GM19397 (cell line): ENCODE measurements around the gene B9D2.
"Not testable (repeated sequence)": the region's sequence is repeated elsewhere in the genome, so short reads cannot be mapped to it uniquely, and the experiment has no call there.

ENCODE experiments used
- ATAC-seq: cut with Tn5 transposase; IDR thresholded peaks from one replicate; pipeline ENCODE4 v1.9.1; 2021; ENCODE audit warnings: mild to moderate bottlenecking, moderate library complexity; ENCODE audit not compliant: unreplicated experiment

Gene B9D2

DNA sequence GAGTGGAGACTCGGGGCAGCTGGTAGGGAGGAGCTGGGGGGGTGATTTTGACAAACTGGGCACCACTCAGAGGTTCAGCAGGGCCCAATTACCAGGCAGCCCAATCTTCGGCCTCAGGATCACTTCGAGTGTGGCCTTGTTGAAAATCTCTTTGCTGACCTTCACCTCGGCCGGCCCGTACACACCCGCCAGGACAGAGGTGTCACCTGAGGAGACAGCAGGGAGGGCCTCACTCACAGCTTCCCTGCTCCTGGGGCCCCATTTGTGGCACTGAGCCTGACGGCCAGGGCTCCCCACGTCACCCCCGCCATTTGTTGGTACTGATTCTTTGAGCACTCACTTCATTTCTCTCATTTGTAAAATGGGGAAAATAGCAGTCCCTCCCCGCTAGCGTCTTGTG, 28.8 kb upstream of the B9D2 start:
- no peak for ATAC-seq

GRCh38 chr19:41391618-41392017, 27.7 kb upstream of the B9D2 start:
- ATAC-seq, result no peak

GRCh38 chr19:41386442-41386841, 22.5 kb upstream of the B9D2 start:
- ATAC-seq, result no peak

DNA sequence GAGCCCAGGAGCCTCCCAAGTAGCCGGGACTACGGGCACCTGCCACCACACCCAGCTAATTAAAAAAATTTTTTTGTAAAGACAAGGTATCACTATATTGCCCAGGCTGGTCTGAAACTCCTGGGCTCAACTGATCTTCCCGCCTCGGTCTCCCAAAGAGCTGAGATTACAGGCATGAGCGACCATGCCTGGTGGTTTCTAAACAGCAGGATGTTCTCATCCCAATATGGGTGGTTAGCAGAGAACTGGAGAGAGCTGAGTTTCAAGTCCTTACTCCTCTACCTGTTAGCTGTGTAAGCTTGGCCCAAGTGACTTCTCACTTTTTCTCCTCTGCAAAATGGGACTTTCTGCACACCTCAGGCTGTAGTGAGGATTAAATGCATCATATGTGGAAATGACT, 20.4 kb upstream of the B9D2 start:
- no peak for ATAC-seq

DNA sequence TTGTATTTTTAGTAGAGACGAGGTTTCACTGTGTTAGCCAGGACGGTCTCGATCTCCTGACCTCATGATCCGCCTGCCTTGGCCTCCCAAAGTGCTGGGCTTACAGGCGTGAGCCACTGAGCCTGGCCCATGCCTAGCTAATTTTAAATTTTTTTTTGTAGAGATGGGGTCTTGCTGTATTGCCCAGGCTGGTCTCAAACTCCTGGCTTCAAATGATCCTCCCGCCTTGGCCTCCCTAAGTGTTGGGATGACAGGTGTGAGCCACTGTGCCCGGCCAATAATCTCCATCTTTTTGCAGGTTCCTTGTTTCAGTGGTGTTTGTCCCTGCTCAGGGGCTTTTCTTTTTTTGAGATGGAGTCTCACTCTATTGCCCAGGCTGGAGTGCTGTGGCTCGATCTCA, 17.6 kb upstream of the B9D2 start:
- not testable (repeated sequence) for ATAC-seq

GRCh38 chr19:41377977-41378709, 14.2 kb upstream of the B9D2 start:
- ATAC-seq, result peak; percentile 60

GRCh38 chr19:41376998-41377365, 13.0 kb upstream of the B9D2 start:
- no peak for ATAC-seq

DNA sequence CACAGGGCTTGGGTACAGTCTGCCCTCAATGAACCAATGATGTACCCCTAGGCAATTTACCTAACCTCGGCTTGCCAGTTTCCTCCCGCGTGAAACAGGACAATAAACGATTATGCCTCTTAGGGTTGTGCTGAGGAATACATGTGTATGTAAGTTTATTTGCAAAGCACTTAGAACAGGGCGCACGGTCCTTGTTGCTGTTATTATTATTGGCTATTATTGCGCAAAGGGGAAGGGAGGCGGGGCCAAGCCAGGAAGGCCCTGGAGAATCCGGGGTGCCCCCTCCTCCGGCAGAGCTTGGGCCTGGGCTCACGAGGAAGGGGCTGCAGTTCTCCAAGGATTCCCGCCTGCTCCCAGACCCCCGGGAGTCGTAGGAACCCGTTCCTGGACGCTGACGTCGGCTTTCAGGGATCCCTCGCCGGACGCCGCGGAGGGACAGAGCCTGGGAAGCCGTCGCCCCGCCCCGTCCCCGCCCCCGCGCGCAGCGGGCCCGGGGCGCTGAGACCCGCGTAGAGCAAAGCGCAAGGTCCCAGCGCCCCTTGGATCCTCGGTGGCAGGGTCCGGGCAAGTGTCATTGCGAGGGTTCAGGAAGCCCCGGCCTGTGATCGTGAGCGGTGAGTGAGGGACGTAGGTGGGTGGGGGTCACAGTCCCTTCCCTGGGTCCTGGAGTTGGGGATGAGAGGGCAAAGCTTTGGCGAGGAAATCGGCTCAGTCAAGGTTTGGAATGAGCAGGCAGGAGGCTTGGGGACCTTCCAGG, 12.5 kb upstream of the B9D2 start, which contains the start of gene TMEM91:
Gene TMEM91, plus strand, starts transcription at position 293 of the 757 bp plus-strand sequence. CDS start 1,777 bp downstream, outside the sequence.
- no peak for ATAC-seq

DNA sequence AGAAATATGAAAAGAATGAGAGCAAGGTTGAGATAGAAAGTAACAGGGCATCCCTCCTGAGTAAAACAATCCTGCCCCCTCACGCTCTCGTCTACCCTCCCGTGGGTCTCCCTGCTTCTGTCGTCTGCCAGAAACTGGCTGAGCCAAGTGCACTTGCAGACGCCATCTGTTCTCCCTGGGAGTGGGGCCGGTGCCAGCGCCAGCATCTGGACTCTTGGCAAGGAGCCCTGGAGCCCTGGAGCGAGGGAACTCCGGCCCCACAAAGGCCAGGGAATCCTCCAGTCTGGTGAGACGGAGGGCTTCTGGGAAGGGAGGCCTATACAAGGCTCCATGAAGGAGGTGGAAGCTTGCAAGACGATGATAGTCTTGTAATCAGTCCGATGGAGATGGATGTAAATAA, 10.0 kb upstream of the B9D2 start:
- ATAC-seq, result no peak

GRCh38 chr19:41372501-41372900, 8.6 kb upstream of the B9D2 start:
- no peak for ATAC-seq

GRCh38 chr19:41371541-41371940, 7.6 kb upstream of the B9D2 start:
- ATAC-seq, result no peak

DNA sequence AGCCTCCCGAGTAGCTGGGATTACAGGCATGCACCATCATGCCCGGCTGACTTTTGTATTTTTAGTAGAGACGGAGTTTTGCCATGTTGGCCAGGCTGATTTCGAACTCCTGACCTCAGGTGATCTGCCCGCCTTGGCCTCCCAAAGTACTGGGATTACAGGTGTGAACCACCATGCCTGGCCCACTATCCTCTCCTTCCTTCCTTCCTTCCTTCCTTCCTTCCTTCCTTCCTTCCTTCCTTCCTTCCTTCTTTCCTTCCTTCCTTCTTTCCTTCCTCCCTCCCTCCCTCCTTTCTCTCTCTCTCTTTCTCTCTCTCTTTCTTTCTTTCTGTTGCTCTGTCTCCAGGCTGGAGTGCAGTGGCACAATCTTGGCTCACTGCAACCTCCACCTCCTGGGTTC, 7.2 kb upstream of the B9D2 start:
- not testable (repeated sequence) for ATAC-seq

DNA sequence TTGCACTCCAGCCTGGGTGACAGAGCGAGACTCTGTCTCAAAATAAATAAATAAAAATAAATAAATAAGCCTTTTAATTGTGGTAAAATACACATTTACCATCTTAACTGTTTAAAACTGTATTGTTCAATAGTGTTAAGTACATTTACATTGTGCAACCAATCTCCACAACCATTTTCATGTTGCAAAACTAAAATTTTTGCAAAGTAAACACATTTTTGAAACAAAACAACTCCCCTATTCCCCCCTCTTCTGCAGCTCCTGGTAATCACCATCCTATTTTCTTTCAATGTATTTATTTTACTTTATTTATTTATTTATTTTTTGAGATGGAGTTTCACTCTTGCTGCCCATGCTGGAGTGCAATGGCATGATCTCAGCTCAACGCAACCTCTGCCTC, 5.8 kb upstream of the B9D2 start:
- ATAC-seq, result no peak

GRCh38 chr19:41367848-41368301, 3.9 kb upstream of the B9D2 start:
- ATAC-seq, result no peak

GRCh38 chr19:41366089-41366488, 2.1 kb upstream of the B9D2 start:
- ATAC-seq, result no peak

GRCh38 chr19:41364524-41365391, 809 bp upstream of the B9D2 start:
- no peak for ATAC-seq

DNA sequence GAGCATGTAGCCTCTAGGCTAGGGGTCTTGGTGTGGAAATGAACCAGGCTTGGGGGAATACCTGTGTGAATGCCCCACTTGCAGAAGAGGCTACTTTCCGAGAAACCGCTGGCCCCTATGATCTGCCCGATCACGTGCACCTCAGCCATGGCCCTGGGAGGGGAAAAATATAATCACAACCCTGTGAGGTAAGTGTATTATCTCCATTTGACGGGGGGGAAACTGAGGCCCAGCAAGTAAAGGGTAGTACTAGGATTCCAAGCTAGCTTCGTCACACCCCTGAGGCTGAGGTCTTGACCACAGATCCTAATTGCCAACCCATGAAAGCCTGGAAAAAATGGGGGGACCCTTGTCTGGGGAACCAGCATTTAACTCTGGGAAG, 587 bp downstream of the B9D2 start:
- no peak for ATAC-seq

- no peak for ATAC-seq
Measured at GRCh38 chr19:41362143-41362847, 1.7 kb downstream of the B9D2 start.

- ATAC-seq, result no peak
Measured at GRCh38 chr19:41359741-41360140, 4.2 kb downstream of the B9D2 start.

GRCh38 chr19:41357746-41358145, 6.2 kb downstream of the B9D2 start:
- ATAC-seq, result no peak
